ENCODE results near the gene GRAMD4.

Gene GRAMD4

DNA sequence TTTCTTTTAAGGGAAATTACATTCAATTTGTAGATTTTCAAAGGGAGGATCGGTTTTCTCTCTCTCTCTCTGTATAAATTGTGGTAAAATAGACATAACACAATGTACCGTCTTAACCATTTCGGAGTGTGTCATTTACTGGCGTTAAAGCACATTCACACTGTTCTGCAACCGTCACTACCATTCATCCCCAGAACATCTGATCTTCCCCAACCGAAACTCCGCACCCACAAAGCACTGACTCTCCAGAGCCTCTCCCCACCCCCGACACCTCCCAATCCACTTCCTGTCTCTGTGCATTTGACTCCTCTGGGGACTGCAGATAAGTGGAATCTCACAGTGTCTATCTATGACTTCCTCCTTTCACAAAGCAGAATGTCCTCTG is 15.9 kb upstream of the GRAMD4 start:
- DNase-seq (ENCODE audit: insufficient read length, low spot score) = no peak
- no peak for FAIRE-seq
- TF ChIP-seq, protein P1, sequence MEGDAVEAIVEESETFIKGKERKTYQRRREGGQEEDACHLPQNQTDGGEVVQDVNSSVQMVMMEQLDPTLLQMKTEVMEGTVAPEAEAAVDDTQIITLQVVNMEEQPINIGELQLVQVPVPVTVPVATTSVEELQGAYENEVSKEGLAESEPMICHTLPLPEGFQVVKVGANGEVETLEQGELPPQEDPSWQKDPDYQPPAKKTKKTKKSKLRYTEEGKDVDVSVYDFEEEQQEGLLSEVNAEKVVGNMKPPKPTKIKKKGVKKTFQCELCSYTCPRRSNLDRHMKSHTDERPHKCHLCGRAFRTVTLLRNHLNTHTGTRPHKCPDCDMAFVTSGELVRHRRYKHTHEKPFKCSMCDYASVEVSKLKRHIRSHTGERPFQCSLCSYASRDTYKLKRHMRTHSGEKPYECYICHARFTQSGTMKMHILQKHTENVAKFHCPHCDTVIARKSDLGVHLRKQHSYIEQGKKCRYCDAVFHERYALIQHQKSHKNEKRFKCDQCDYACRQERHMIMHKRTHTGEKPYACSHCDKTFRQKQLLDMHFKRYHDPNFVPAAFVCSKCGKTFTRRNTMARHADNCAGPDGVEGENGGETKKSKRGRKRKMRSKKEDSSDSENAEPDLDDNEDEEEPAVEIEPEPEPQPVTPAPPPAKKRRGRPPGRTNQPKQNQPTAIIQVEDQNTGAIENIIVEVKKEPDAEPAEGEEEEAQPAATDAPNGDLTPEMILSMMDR (IDR thresholded peaks at IDR 0.05; ENCODE audit: insufficient read depth, missing control alignments) = no peak

DNA sequence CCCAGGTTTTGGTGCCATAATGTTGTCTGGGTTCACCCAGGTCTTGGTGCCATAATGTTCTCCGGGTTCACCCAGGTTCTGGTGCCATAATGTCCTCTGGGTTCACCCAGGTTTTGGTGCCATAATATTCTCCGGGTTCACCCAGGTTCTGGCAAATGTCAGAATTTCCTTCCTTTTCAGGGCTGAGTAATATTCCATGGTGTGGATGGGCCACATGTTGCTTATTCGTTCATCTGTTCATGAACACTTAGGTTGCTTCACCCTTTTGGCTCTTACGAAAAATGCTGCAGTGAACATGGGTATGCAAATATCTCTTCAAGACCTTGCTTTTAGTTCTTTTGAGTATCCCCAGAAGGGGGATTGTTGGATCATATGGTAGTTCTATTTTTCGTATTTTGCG is 15.1 kb upstream of the GRAMD4 start:
- DNase-seq (ENCODE audit: insufficient read length, low spot score) (no peak), FAIRE-seq (no peak)

DNA sequence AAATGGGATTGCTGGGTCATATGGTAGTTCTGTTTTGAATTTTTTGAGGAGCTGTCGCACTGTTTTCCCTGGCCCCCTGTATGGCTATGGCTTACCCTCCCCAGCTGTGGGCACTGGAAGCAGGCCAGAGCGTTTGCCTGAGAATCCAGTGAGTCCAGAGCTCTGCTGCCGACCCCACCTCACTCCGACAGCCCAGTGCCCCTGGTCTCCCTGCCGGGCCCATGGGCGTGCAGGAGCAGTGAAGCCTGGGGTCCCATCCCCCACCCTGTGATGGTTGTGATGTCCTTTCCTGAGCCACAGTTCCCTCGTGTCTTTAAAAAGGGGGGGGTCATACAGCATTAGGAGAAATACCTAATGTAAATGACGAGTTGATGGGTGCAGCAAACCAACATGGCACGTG is 13.3 kb upstream of the GRAMD4 start:
- no peak for FAIRE-seq
- TF ChIP-seq, protein P1 (IDR thresholded peaks at IDR 0.05; ENCODE audit: insufficient read depth, missing control alignments) = no peak

More for the DNA sequence above, 15.1 kb upstream of the GRAMD4 start:
- TF ChIP-seq, protein P1 (IDR thresholded peaks at IDR 0.05; ENCODE audit: insufficient read depth, missing control alignments) = no peak

DNA sequence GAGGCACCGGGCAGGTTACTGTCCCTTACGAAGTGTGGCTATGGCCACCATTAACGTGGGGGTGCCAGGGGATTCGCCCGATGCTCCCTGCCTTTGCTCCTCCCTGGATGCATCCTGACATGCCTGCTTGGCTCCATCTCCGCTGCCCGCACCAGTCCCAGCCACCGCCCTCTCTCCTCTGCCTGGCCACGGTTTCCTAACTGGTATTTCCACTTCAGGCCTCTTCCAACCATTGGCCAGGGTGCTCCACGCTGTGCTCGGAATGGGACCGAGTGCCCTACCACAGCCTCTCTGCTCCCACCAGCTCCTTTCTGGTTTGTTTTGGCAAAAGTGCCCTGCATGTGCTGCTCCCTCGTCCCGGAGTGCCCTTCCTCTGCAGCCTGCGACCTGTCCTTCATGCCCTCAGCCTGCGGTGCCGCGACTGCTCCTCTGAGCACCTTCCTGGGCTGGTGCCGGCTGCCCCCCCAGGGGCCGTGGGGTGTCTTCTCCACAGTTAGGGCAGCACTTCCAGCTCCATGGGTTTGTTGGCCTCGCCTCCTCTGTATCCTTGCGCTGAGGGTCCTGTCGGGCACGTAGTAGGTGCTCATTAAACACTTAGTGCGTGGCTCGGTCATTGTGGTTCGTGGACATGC is 12.6 kb upstream of the GRAMD4 start:
- FAIRE-seq (no peak), DNase-seq (ENCODE audit: insufficient read length, low spot score) (no peak)
- TF ChIP-seq, protein P1 (IDR thresholded peaks at IDR 0.05; ENCODE audit: insufficient read depth, missing control alignments) = no peak

More for the DNA sequence above, 13.3 kb upstream of the GRAMD4 start:
- no peak for DNase-seq (ENCODE audit: insufficient read length, low spot score)

DNA sequence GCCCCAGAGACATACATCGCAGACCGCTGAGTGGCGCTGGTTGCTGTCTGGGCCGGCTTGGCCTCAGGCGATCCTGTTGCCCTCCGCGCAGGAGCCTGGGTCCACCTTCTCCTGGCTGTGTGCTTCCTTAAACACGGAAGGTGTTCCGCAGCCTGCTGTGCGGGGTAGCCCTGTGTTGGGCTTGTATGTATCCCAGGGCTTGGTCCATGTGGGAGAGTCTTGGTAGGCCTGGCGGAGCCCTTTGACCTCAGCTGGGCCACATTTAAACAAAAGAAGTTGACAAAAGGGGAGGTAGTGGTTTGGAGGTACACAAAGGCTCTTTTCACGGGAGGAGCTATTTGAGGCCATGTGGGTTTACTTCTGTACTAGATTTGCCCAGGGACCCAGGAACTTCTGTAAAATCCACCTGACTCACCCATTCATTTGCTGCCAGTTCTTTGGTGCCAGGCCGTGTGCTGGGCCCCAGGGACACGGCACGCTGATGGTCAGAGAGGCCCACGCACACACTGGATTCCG is 11.0 kb upstream of the GRAMD4 start:
- FAIRE-seq (no peak), DNase-seq (ENCODE audit: insufficient read length, low spot score) (no peak)
- TF ChIP-seq, protein P1 (IDR thresholded peaks at IDR 0.05; ENCODE audit: insufficient read depth, missing control alignments) = no peak

DNA sequence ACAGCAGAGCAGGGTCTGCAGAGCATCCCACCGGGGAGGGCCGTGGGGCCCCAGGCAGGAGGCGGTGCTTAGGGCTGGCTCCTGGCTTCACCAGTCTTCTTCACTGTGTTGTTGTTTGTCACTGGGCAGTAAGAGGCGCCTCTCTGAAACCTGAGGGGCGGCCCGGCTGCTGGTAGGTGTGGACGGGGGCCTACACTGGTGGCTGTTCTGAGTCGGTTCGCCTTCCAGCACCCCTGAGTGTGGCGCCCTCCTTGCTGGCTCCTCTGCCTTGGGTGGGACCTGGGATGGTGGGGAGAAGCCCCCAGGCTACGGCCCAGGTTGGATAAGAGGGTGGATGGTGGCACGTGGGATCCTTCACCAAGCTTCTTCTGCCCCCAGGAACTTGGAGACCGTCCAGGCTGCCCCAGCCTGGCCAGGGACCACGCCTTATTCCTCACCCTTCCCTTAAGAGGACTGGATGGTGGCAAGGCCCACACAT is 10.4 kb upstream of the GRAMD4 start:
- TF ChIP-seq, protein P1 (IDR thresholded peaks at IDR 0.05; ENCODE audit: insufficient read depth, missing control alignments) = no peak
- no peak for FAIRE-seq
- no peak for DNase-seq (ENCODE audit: insufficient read length, low spot score)

DNA sequence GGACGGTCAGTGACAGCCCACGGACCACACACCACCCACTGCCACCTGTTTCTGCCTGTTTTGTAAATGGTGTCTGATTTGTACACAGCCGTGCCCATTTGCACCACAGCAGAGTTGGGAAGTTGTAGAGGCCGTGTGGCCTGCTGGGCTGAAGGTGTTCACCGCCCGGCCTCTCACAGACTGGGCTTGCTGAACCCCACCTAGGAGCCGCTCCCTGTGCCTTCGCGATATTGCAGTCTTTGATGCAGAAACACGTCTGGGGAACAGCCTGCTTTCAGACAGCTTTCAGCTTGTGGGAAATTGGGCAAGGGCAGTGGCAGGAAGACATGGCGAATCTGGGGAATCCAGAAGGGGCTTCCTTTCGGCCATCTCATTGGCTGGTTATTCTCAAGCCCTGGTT is 9.8 kb upstream of the GRAMD4 start:
- DNase-seq (ENCODE audit: insufficient read length, low spot score) (no peak), FAIRE-seq (no peak)
- TF ChIP-seq, protein P1 (IDR thresholded peaks at IDR 0.05; ENCODE audit: insufficient read depth, missing control alignments) = no peak
